Activated CD4-positive, alpha-beta T cell treated with anti-CD3 and anti-CD28 coated beads, Interleukin-2, amount 50 U/mL, for 48 hours (primary cell): ENCODE measurements around the gene PPA2.
"Not testable (repeated sequence)": the region's sequence is repeated elsewhere in the genome, so short reads cannot be mapped to it uniquely, and the experiment has no call there.

Source experiments
- DNase-seq, 2 experiments: peaks; one replicate each; pipeline ENCODE4 v3.0.0-alpha.2; 2020

Gene PPA2

DNA sequence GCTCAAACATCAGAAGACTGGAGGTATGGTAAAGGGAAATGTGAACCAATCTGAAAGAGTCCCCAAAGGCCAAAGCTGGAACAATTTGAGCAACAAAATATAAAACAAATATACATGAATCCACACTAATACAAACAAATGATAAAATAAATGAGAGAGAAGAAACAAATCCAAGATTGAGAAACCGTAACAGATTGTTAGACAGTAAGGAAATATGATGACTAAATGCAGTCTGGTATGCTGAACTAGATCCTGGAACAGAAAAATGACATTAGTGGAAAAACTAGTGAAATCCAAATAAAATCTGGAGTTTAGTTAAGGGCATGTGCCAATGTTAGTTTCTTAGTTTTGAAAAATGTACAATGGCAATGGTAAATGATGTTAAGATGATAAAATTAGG is 15.9 kb downstream of the PPA2 start:
- DNase-seq, result no peak

DNA sequence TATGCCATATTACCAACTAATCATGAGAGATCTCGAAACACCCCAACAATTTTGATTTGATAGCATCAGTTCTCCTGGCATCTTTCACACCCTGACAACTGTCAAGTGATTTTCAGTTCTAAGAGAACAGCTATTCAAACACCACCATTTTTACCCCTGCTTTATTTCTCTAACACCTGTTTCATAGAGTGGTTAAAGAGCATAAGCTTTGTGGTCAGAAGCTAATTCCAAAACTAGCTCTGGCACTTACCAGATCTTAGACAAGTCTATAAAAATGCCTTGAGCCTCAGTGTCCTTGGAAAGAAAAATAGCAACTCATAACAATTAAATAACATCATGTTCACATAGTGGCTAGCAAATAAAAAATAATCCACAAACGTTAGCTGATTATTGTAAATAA is 17.9 kb downstream of the PPA2 start:
- DNase-seq, result no peak

DNA sequence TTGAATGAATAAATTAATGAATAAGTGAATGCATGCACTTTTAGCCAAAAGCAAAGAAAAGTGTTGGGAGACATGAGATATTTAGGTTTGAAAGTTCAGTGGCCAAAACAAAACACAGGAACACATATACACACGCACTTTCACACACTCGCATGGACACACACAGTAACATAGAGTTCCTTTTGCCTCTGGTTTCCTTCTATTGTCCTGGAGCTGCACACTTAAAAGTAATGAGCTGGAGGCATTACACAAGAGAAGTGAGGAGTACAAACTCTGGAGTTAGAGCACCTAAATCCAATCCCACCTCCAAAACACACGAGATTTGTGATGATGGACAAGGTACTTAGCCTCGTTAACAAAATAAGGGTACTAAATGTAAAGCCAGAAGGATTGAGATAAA is 18.7 kb downstream of the PPA2 start:
- no peak for DNase-seq

DNA sequence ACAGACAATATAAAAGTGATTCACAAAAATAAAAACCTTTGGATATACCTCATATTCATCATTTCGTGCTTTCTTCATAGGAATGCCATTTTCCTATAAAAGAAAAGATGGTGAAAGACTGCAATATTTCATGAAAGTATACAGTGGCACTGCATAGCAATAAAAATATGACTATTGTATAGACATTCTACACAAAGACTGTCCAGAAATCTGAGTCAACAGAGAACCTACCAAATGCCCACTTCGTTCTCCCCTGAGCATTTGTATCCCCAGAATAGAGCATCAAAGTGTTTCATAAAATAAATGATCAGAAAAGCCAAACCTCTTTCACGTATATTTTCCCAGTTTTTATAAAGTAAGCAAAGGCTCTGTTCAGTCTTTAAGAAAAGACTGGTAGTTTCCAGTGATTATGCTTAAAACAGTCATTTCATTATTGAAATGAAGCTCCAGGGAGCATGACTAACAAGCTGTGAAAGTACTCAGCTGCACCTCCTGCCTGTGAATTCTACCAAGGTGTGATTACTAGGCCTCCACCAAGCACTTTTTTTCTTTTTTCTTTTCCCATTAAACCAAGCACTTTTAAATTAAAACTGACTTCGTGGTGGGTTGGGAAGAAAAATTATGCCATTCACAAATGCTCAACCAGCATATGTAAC is 20.2 kb downstream of the PPA2 start:
- DNase-seq, result peak in 1 of 2 experiments; percentile 24

DNA sequence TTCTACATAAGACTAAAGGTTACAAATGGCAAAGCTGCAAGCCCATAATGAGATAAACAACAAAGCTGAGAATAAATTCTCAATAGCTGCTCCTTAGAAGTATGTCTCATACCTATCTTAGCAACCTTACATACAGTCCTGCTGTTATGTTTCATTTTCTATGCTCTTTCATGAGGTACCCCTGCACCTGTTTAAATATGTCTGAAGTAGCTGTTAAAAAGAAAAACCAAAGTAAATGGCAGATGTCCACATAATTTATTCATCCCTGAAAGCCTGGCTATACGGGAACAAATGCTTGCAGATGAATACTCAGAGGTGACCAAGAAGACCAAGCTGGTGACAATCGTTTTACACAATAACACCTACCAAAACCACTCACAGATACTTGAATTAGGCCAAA is 22.5 kb downstream of the PPA2 start:
- no peak for DNase-seq

DNA sequence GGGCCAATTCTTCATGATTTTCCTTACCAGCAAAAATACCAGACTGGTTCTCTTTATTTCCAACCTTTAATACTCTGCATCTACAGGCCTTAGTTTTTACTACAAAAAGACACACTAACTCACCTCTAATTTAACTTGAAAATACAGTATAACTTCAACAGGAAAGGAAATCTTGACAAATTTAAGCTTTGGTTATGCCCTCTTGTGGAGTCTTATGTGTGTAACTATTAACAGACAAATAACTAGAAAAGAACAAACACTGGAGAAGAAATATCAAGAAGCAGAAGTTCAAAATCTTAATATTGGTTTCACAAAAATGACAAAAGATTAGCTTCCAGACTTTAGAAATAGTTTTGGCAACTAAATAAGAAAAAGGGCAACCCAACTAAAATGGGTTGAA is 33.0 kb downstream of the PPA2 start:
- DNase-seq, result no peak

DNA sequence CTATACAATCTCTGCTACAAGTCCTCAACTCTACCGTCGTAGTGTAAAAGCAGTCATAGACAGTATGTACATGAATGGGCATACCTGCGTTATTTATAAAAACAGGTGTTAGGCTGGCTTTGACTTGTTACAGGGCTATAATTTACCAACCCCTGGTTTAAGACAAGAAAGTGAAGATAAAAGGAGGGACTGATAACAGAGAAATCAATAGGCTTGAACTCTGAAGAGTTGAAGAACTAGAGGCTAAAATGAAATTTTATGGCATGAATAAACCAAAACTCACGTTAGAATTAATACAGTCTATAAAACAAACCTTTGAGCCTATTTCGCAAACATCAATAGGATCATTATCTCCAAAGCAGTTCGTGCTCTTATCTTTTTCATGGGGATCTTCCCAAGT is 36.2 kb downstream of the PPA2 start:
- no peak for DNase-seq

DNA sequence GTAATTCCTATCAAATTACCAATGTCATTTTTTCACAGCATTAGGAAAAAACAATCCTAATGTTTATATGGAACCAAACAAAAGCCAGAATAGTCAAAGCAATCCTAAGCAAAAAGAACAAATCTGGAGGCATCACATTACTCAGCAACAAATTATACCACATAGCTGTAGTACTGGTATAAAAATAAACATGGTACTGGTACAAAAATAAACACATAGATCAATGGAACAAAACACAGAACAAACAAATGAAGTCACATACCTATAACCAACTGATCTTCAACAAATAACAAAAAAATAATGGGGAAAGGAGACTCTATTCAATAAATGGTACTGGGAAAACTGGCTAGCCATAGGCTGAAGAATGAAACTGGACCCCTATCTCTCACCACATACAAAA is 37.4 kb downstream of the PPA2 start:
- no peak for DNase-seq

DNA sequence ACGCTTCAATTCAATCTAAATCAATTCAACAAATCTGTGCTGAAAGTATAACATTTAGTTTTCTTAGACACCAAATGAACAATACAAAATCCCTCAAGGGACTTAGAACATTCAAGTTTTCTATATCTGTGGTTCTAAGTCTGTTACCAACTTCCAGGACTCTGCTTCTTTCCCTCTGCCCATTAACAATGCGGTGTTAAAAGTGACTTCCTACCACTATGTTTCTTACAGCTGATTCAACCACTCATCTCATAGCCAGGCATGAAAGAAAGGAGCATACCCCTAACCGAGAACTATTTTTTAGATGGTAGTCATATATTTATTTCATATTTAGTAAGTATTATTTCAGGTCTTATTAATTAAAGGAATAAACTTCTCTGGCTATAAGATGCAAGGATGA is 38.9 kb downstream of the PPA2 start:
- DNase-seq, result no peak

DNA sequence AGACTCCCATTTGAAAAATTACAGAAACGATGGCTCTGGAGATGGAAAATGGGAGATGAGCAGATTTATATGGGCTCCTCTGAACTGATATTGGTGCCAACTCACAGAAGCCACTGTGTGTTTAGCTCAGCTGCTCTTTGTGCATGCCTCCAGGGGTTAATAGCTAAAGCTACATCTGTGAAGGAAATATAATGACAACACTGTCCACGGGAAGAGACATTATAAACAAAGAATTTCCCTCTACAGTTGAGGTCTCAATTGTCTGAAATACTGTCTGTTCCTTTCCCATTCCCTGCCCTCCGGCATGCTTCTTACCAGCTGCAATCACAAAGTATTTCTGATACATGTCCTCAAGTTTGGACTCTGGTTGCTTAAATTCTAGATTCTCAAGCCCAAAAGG is 40.4 kb downstream of the PPA2 start:
- no peak for DNase-seq

DNA sequence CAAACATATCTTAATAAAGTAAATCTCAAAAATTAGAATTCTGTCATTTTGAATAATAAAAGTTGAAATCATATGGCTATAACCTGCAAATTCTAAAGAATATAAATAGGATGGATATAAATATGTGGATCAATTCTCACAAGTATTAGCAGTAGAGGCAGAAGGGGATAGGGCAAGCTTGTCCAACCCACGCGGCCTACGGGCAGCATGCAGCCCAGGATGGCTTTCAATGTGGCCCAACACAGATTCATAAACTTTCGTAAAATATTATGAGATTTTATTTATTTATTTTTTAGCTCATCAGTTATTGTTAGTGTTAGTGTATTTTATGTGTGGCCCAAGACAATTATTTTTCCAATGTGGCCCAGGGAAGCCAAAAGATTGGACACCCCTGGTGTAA is 41.4 kb downstream of the PPA2 start:
- no peak for DNase-seq

DNA sequence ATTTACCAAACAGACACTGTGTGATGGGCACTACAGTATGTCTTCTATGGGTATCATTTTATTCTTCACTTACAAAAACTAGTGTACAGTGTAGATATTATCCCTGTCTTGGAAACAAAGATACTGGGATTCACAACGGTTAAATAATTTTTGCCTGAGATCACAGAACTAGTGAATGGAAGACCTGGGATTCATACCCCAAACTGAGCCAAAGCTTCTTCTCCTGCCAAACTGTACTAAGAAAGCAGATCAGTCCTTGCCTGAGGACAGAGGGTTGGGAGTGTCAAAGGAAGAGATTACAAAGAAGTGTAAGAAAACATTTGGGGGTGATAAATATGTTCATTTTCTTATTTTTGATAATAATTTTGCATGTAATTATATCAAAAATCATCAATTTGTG is 43.1 kb downstream of the PPA2 start:
- no peak for DNase-seq

DNA sequence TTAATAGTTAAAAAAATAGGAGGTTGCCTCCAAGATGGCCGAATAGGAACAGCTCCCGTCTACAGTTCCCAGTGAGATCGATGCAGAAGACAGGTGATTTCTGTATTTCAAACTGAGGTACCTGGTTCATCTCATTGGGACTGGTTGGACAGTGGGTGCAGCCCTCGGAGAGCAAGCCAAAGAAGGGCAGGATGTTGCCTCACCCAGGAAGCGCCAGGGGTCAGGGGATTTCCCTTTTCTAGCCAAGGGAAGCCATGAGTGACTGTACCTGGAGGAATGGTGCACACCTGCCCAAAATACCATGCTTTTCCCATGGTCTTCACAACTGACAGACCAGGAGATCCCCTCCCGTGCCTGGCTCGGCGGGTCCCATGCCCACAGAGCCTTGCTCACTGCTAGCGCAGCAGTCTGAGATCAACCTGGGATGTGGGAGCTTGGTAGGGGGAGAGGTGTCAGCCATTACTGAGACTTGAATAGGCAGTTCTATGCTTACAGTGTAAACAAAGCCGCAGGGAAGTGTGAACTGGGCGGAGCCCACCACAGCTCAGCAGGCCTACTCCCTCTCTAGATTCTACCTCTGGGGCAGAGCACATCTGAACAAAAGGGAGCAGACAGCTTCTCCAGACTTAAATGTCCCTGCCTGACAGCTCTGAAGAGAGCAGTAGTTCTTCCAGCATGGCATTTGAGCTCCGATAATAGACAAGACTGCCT is 47.5 kb downstream of the PPA2 start:
- DNase-seq, result no peak

DNA sequence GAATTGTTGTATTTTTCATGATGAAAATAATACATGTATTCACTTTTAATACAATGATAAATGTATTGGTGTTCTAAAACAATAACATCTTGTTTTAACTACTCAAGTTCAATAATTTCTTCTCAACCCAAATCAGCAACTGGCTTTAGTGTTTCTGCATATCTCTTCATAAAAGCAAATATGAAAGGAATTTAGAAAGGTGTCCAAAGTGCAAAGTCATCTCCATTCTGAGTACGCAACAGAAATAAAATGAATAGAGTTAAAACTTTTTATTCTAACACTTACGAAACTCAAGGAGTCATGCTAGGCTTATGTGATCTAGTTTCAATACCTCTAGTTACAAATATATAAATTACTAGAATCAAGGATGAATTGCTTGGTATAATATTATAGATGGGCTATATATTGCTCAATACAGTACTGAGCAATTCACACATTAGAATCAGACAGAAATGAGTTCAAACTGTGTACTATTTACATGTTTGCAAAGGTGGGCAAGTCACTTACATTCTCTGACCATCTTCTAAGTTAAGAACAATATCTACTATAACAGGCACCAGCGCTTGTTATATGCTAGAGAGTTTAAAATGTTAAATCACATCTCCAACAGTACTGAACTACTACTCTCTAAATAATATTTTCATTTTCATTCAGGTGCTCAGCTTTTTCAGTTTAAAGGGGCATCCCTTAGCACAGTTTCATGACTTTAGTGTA is 51.5 kb downstream of the PPA2 start:
- no peak for DNase-seq

DNA sequence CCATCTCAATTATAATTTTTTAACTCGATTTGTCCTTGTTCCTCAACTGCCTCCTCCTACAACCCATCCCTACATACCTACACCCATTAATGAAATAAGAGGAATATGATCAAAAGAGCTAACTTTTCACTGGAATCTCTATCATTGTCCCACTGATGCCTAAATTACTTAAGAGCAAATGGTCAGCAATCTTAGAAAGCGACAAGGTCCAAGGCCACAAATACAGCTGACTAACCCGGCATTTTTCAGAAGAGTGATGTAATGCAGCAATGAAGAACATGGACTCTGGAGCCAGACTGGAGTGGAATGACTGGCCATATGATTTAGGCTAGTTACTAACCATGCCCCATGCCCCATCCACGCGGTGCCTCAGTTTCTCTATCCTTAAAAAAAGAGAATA is 56.2 kb downstream of the PPA2 start:
- DNase-seq, result no peak

DNA sequence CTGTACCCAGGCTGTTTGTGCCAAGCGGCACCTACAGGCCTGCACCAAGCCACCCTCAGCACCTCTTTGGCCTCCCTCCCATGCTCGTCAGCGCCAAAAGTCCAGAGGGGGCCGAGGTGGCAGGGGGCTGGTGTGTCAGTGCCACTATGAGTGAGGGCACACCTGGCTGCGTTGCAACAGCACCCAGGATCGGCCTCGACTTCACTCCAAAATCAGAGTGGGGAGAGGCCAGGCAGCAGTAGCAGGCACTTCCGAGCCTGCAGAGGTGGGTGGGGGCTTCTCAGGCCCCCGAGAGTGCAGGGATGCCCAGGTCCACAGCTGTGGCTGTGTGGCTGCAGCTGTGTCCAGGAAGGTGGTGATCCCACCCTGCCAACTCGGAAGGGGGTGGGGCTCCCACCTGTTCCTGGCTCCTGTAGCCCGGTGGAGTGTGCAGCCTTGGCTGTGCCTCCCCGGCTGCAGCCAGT is 58.5 kb downstream of the PPA2 start:
- no peak for DNase-seq

DNA sequence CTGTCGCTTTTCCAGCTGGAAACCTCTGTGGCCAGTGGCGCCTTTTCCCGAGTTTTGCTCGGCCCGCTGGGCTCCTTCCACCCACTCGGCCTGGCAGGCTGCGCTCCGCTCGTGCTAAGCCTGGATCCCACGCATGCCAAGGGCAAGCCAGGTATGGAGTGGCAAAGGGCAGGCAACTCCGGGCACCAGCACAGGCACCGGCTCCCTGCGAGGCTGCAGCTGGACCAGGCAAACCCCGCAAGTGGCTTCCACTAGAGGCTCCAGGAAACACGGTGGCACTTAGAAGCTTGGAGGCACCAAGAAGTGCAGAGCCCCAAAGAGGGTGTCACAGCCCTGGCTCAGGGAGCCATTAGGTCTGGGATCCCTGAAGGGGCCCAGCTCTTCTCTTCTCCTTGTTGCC is 59.5 kb downstream of the PPA2 start:
- no peak for DNase-seq

DNA sequence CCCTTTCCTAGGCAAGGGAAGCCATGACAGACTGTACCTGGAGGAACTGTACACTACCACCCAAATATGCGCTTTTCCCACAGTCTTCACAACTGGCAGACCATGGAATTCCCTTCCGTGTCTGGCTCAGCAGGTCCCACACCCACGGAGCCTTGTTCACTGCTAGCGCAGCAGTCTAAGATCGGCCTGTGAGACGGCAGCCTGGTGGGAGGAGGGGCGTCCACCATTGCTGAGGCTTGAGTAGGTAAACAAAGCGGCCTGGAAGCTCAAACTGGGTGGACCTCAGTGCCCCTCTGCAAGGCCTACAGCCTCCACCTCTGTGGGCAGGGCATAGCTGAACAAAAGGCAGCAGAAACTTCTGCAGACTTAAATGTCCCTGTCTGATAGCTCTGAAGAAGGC is 64.7 kb downstream of the PPA2 start:
- DNase-seq, result not testable (repeated sequence)

DNA sequence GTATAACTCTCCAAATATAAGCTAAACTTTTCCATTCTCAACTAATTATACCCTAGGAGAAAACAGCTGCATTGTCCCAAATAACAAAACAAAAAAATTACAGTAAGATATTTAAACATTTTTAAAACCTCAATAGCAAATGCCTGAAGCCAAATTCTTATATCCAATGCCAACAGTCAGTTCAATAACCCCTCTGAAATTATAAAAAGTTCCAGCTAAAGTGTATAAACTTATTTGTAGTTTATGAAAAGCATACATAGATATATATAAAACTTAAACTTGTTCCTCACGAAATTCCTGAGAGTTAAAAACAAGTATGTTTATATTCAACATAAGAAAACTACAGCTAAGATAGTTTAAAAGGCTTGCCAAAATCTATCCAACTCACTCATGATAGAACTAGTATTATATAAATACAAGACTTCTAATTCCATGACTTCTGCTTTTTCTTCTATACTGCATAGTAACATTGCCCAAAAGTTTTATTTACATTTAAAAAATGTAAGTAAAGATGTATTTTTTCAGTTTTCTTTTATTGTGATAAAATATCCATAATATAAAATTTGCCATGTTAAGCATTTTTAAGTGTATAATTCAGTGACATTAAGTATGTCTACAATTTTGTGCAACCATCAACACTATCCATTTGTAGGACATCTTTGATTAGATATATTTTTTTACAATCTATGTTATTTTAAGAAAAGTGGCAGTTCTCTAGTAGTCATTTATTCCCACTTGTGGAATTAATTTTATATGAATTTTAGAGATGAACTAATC is 72.8 kb downstream of the PPA2 start:
- no peak for DNase-seq

DNA sequence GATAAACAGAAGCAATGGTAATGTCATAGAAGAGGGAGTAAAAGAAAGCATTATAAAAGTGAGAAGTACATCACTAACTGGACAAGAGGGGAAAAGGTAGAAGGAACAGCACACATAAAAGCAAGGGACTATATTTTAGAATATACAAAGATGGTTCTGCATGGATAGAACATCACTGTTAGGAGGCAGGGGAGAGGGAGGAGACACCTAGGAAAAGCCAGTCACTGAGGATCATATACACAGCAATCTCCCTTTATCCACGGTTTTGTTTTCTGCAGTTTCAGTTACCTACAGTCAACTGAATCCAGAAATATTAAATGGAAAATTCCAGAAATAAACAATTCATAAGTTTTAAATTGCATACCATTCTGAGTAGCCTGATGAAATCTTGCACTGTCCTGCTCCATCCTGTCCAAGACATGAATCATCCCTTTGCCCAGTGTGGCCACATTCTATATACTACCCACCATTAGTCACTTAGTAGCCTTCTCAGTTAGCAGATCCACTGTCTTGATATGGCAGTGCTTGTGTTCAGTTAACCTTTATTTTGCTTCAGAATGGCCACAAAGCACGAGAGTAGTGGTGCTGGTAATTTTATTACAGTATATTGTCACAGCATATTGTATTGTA is 74.2 kb downstream of the PPA2 start:
- no peak for DNase-seq

DNA sequence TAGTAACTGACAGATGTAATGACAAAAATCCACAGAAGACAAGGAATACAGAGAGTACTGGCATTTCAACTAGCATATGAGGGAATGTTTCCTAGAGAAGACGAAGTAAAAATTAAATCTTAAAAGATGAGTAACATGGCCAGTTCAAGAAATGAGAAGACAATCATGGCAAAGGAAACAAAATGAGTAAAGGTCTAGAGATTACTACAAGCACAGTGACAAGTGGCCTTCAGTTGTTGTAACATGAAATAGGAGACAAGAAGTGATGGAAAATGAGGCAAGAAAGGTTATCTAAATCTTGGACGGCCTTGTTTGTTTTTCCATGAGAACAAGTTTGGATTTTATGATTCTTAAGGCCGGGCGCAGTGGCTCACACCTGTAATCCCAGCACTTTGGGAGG is 81.0 kb downstream of the PPA2 start:
- DNase-seq, result no peak

DNA sequence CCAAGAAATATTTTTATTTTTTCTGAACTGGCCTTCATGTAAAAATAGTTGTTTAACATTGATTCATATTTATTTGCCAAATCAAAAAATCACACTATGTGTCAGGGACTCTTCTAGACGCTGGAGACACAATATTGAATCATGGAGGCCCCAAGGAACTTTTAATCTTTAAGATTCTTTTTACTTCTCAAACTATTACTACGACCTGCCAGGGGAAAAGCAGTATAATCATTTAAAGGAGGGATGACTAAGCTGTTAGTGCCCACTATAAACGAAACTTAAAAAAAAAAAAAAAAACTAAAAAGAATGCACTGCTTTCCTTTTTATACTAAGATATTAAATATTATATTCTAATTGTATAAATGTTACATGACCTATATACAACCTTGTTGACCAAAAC is 84.7 kb downstream of the PPA2 start:
- DNase-seq, result no peak

DNA sequence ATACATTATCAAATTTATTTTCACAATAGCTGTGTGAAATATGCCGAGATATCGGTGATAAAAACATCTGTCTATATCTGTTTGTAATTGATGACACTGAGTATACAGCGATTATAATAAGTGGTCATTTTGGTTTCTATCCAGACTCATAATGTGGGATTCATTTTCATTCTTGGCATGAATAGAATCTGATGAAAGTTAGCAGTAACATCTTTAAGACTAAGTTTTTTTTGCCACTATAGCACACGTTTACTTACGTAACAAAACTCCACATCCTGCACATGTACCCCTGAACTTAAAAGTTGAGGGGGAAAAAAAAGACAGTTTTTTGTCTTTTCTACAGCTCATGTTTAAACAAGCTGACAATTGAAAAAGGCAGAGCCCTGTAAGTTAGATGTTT is 86.4 kb downstream of the PPA2 start:
- no peak for DNase-seq
